ENCODE measurements around the gene DNLZ.
A peak's percentile ranks its signal among the peaks of the same experiment; 100 is the strongest.
"Not testable (repeated sequence)": the region's sequence is repeated elsewhere in the genome, so short reads cannot be mapped to it uniquely, and the experiment has no call there.

The DNLZ gene

DNA sequence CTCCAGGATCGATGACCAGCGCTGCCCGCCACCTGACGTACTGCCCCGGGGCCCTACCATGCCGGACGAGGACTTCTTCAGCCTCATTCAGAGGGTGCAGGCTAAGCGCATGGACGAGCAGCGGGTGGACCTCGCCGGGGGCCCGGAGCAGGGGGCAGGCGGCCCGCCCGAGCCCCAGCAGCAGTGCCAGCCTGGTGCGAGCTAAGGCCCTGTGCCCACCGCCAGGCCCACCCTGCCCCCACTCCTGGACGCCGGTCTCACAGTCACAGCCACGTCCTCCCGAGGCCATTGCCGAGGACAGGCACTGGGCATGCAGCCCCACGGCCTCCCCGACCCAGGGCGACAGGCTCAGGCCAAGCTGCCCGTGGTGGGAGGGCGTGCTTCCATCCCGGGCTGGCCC lies 5.5 kb downstream of the DNLZ start:
- no peak for DNase-seq

DNA sequence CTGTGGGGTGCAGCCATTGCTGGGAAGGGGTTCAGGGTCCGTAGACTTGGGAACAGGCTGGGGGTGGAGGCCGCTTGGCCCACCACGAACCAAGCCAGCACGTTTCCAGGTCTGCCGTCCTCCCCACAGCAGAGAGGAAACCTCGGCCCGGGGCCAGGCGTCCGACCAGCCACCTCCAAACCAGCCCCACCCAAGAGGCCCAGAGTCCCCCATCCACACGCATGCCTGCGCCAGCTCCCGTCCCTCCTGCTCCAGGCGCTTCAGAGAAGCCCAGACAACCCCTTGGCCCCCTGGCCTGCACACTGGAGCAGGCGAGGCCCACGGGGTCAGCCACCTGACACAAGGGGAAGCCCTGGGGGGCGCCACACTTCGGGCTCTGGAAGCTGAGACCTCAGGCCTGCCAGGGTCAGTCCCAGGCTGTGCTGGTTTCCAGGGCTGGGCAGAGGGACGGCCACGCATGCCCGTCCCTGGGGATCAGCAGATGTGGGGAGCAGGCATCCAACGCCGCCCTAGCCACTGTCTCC lies 6.3 kb downstream of the DNLZ start:
- DNase-seq: no peak

DNA sequence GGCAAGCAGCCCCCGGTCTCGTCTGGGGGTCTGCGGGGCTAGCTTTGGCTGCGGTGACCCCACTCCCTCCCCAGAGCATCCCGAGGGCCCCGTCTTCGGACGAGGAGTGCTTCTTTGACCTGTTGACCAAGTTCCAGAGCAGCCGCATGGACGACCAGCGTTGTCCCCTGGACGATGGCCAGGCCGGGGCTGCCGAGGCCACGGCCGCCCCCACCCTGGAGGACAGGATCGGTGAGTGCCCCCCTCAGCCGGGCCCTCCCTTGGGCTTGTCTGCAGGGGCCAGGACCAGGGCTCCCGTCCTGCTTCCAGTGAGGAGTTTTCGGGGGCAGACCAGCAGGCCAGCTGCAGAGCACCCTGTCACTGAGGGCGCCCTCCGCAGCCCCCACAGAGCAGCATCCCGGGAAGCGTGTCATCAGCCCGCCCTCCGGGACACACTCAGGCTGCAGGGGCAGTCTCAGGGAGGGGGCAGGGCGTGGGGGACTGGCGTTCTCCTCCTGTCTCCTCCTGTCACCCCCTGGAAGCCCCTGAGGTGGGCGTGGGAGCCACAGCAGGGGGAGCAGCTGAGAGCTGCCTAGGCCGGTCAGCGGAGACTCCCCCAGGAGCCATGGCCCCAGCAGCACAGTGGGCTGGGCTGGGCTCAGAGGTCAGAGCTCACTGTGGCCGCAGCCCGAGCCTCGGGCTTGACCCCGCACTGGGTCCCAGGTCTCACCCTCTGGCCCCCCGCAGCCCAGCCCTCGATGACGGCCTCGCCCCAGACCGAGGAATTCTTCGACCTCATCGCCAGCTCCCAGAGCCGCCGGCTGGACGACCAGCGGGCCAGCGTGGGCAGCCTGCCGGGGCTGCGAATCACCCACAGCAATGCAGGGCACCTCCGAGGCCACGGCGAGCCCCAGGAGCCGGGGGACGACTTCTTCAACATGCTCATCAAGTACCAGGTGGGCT lies 7.7 kb downstream of the DNLZ start:
- DNase-seq: no peak

DNA sequence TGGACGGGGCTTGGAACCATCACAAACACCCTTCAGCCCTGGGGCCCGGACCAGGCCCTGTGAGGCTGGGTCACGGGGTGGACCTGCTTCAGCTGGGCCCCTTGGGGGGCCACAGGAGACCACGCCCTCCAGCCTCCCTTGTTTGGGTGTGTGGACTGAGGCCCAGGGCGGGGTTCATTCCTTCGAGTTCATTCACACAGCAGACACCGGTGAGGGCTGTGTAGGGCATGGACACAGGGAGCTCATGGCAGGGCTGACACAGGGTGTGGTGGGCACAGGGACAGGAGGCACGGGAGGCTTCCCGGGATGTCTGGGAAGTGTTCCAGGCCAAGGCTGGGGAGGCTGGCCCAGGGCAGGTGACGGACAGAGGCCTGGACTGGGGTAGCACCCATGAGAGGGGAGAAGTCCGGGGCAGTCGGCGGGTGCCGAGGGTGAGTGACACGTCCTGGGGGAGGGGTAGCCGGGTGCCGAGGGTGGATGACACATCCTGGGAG lies 8.9 kb downstream of the DNLZ start:
- no peak for DNase-seq

DNA sequence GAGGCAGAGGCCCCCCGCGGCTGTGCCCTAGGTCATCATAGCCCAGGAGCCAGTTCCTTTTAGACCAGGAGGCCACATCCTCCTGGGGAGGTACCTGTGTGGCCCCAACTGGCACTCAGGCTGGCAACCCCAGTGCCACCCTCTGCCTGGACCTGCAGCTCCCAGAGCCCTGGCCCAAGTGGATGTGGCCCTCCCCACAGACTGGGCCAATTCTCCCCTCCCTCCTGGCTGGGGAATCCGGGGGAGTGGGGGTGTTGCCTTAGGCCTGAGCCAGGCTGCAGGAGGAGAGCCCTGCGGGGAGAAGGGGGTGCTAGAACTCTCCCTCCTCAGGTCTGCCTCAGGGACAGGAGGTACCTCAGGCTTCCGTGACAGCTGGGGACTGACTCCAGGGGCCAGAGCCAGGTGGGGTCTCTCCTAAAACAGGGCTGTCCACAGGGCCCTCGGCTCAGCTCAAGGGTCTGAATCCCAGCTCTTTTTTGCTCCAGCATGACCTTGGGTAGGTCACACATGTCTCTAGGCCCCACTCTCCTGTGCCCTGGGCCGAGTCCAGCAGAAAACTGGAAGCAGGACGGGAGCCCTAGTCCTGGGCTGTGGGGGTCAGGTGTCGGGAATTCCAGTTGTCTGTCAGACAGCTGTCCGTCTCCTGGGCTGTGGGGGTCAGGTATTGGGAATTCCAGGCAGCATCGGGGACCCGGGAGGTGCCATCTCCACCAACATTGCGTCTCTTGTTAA lies 9.6 kb downstream of the DNLZ start:
- no peak for DNase-seq

DNA sequence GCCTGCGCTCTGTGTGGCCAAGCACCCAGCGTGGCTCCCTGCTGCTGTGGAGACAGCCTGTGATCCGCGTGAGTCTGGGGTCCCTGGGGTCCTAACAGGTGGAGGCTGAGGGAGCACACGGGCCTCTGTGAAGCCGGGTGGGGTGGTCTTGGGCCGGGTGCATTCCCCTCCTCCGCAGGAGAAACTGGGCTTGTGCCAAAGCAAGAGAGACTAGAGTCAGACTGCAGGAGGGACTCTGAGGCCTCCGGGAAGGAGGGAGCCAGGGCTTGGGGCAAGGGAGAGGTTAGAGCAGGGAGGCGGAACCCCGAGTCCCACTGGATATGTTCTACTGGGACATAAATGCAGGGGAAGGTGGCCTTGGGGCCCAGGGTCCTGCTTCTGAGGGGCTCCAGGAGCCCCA lies 10.5 kb downstream of the DNLZ start:
- no peak for DNase-seq

DNA sequence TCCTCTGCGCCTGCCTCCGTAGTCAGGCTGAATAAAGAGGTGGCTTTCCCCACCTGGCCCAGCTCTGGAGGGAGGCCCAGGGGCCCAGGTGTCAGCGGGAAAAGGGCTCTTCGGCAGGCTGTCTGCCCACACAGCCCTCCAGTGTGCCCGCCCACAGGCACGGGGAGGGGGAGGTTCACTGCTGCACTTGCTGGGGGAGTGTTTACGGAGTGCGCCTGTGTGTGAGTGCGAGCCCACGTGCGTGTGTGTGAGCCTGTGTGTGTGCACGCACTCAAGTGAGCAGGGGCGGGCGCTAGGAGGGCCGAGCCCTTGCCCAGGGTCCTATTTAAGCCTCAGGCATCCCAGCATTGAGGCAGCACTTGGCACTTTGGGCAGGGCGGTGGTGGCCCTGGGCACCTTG lies 10.9 kb downstream of the DNLZ start:
- no peak for DNase-seq

DNA sequence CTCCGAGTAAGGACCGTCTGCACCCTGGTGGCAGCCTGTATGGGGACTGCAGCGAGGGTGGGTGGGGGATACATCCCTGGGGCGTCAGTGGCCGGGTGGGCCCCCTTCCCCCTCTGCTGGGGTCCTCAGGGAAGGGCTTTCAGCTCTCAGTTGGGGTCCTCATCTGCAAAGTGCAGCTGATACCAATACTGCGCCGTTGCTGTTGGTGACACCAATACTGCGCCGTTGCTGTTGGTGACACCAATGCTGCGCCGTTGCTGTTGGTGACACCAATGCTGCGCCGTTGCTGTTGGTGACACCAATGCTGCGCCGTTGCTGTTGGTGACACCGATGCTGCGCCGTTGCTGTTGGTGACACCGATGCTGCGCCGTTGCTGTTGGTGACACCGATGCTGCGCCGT lies 11.7 kb downstream of the DNLZ start:
- not testable (repeated sequence) for DNase-seq

DNA sequence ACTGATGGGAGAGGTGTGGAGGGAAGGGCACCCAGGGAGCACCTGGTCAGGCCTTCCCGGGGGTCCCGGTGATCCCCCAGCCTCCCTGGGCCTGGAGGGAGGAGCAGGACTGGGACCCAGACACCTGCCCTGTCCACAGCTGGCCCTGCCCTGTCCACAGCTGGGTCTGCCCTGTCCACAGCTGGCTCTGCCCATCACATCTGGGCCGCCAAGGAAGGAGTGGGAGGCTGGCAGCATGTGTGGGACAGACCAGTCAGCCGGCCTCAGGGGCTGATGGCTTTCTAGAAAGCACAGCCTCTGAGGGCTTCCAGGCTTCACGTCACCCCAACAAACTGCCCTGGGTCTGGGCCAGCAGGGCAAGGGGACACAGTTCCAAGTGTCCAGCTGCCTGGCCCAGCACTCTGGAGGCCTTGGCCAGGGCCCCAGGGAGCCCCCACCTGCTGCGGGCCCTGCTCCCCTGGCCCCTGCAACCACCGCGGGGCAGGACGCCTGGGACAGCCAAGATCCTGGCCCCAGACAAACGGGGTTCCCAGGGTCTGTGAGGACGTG lies 12.2 kb downstream of the DNLZ start:
- no peak for DNase-seq

DNA sequence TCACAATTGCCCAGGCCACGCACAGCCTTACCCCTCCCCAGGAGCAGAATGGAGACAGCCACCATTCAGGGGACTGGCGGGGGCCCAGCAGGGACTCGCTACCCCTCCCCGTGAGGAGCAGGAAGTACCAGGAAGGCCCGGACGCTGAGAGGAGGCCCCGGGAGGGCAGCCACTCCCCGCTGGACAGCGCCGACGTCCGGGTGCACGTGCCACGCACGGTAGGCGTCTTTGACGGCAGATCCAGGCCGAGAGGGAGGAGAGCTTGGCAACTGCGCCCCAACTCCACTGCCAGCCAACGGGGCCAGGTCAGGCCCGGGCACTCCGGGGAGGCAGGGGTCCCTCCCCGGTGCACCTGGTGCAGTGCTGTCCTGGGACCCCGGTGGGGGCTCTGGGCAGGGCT lies 14.0 kb downstream of the DNLZ start:
- no peak for DNase-seq

DNA sequence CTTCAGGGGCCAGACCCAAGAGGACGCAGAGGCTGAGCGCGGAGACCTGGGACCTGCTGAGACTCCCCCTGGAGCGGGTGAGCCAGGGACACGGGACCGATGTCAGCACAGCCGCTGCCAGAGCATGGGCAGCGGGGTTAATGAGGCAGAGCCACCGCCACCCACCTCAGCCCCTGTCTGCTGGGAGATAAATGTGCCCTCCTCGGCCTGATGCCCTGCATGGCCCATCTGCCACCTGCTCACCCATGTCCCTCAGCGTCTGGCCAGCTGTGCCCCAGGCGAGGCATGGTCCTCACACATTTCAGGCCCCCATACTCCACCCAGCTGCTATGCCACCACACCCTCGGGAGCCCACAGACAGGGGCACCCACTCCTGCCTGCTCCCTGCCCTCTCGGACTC lies 14.9 kb downstream of the DNLZ start:
- DNase-seq: no peak

DNA sequence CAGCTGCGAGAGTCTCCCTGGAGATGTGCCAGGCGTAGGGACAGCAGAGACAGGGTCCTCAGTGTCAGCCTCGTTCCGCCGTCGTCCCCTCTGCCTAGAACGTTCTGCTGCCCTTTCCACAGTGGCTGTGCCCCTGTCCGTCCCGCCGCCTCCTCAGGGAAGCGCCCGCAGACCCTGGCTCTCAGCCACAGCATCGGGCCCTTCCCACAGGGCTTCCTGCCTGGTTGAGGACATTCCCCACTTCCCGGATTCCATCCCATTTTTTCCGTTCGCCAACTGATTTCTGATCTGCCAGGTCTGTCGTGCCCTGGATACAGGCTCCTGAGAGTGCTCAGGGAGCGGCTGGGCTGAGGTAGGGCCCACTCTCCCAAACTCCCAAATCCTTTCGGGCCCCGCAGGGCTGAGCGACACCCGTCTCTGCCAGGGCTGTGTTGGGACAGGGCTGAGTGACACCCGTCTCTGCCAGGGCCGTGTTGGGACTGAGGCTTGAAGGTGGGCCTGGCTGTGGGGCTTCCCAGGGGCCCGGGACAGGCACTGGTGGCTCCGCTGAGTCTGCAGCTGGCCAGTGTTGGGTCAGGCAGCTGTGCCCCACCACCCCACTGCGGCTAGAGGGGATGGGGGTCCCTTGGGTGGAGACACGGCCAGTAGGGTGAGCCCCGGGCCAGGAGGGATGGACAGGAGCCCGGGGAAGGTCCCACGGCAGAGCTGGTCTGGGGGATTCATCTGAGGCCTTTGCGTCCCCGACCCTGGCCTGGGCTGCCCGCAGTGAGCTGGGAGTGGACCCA lies 15.9 kb downstream of the DNLZ start:
- no peak for DNase-seq

DNA sequence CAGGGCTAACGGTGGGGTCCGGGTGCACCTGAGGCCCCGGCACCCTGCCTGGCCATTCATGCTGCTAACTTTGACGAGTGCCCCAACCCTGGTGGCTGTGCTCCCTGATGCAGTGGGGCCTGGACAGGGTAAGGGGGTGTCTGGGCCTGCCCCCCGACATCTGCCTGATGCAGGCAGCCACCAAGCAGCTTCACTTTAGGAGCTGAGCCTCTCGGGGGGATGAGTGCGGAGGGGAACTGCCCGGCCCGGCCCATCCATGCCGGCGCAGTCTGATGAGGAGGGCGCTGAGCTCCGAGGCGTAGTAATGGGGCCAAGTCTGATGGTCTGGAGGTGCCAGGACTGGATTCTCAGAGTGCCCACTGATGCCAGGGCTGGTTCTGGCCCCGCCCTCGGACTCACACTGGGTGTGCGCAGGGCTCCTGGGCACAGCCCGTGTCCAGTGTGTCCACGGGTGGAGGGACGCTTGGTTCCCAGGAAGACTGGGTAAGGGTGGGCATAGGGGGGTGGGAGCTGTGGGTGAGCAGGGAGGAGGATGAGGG lies 16.5 kb downstream of the DNLZ start:
- DNase-seq: no peak

DNA sequence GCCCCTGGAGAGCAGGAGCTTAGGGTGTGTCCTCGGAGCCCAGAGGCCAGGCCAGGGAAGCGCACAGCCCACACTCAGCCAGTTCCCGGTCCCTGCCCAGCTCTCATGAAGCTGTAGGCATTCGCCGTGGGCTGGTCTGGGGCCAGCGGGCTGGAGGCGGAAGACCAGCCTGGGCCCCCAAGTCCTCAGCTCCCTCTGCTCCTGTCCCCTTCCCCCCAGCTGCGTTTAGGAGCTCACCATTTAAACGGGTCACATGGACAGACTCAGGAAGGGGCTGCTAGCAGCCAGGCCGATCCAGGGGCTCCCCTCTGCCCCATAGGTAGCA lies 17.4 kb downstream of the DNLZ start:
- DNase-seq: no peak

DNA sequence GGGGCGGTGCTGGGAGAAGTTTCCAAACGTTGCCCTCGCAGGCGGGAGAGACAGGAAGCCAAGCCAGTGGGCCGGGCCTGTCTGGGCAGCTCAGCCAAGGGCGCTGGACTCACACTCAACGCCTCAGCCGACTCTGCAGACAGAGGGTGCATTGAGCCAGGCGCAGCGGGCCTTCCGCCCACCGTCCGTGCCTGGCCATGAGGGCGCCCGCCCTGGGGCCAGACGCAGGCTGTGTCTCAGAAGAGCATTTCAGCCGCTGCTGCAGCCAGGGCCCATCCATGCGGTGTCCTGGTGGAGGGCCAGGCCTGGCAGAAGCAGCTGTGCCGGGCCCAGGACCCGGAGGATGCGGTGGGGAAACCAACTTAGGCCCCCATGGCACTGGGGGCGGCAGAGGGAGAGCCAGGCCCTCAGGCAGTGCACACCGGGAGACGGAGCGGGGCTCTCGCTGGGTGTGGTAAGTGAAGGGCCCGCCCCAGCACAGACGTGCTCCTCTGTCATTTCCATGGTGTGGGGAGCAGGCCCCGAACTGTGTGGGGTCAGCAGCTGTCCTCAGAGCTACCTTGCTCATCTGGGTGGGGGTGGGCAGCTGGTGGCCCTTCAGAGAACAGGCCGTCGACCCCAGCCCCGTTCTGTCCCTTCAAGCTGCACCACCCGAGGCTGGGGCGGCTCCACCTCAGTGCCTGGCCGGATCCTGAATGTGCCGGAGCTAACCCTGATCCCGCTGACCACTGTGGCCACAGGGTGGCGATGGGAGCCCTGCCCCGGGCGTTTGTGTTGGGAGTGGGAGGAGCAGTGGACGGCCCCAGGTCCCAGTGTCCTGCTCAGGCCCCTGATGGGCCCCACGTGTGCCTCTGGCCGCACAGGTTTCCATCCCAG lies 18.0 kb downstream of the DNLZ start:
- peak; percentile 46 for DNase-seq

DNA sequence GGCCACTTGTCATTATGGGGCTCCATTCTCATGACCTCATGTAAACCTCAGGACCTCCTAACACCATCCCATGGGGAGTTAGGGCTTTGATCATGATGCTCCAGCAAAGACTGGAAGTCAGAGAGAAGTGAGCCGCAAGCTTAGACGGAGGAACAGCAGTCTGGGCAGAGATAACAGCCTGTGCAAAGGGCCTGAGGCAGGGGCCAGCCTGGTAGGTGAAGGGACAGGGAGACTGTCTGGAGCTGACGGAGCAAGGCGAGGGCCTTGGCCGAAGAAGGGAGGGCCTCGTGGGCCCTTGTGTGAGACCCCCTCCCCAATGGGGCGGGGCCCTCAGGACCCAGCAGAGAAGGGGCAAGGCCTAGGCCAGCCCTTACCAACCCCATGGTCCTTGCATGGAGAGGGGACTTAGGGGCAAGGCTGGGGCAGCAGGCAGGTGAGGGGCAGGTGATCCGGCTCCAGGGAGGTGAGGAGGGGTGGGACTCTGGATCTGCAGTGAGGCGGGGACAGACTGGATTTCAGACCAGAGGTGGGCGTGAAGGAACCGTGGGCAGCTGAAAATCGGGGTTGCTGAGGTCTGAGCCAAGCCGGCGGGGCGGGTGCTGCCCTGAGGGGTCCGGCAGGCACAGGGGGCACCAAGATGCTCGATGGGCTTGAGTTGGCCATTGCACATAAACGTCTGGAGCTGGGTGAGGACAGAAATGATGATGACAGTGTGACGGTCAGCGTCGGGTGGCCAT lies 18.8 kb downstream of the DNLZ start:
- no peak for DNase-seq

DNA sequence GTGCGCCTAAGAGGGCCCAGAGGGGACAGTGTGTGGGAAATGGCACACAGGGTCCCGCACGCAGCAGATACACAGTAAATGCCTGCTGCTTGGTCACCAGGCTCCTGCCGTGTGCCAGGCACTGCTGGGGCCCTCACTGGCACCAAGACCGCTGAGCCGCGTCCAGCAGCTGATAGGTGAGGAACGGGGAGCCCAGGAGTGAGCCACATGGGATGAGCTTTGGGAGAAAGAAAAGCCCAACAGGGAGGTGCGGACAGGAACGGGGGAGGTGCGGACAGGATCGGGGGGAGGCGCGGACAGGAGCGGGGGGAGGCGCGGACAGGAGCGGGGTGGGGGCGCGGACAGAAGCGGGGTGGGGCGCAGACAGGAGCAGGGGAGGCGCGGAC lies 19.7 kb downstream of the DNLZ start:
- DNase-seq: no peak

DNA sequence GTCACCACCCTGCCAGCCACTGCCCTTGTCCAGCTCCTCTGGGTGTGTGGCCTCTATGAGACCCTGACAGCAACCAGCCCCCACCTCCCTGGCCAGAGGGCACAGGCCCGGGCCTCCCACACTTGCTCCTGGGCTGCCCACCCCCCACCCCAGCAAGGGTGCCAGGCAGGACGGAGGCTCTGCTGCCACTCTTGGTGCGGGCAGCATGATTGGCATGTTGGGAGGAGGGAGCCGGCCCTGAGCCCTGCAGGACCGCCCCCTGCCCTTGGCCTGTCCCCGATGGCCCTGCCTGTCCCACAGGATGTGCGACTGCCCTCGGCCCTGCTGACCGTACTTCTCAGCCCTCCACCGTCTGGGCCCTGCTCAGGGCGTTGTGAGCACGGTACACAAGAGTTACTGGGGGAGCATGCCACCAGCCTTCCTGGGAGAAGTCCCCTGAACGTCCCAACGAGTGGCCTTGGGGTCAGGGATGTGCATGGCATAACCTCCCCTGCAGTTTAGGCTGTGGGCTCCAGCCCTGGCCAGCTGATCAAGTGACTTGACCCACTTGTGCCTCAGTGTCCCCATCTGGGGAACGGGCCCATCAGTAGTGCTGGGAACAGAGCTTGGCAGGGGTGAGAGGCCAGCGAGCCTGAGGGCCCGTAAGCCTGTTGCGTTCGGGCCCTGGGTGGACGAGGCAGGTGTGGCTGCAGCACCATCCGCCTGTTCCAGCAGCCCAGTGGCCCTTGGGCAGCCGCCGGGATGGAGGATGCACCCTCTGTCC lies 20.2 kb downstream of the DNLZ start:
- DNase-seq: no peak

DNA sequence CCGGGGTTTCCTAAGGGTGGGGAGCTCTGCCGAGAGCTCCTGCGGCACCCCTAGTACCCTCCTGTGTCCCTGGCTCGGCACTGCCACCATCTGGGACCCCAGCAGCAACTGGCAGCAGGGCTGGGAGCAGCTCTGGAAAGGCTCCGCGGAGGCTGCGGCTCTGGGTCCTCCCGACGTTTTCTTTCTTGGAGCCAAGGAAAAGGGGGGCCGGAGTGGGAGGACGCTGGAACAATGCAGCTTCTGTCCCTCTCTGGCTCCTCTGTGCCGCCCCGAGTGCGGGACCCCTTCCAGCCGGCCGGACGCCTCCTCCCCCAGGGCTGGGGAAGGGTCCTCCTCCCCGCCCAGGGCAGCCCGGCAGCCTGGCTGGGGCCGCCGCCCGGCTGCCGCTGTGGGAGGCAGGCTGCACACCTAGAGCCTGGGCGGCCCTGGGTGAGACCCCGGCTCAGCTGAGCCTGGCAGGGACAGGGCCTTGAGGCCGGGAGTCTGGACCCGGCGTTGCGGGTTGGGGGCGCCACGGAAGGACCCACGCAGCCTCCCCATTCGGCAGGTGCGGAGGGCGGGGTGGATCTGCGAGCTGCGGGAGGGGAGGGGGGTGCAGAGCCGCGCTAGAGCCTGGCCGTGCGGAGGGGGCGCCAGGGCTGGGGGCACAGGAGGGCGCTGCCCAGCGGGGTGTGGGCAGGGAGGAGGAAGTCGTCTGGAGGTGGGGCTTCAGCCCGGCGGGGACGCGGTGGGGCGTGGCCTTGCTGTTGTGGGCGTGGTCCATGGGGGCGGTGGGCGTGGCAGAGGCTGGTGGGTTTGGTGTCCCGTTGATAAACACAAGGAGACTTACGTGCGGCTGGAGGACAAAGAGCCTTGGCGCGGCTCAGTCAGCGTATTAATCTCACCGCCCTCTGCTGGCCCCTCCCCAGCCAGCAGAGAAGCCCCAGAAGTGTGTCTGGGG lies 21.1 kb downstream of the DNLZ start:
- peak; percentile 95 for DNase-seq
